Measurements from ENCODE around the gene ADAMTS4. TPM values are rescaled to one million over a fixed set of nuclear protein-coding genes. Genes with fewer than 3 reads are reported as not detected.

The ADAMTS4 gene
- polyA plus RNA-seq, 1 experiment: 1.3 TPM

GRCh38 chr1:161168906-161169305 lies 29.9 kb downstream of the ADAMTS4 start:
- POLR2A ChIA-PET: no interaction called here
- TF ChIP-seq CTCF (IDR thresholded peaks at IDR 0.05; ENCODE audit: insufficient read depth, low read depth, low read length): no peak
- DNase-seq (ENCODE audit: low read depth): no peak
- Histone ChIP-seq H3K4me3 (ENCODE audit: low read depth, low read length) (no peak overlapping the region), H3K36me3 (ENCODE audit: control insufficient read depth, insufficient read depth, low read length) (peaks cover 18% of the 10 kb centered on the region), H3K27me3 (ENCODE audit: control insufficient read depth, insufficient read depth, low read length) (no peaks in the 10 kb centered on the region)
- CTCF ChIA-PET: interaction anchor here (1.1 kb wide), 1 partner anchor 11 kb away, joined by 3 read pairs; no protein-coding TSS in a partner anchor

DNA sequence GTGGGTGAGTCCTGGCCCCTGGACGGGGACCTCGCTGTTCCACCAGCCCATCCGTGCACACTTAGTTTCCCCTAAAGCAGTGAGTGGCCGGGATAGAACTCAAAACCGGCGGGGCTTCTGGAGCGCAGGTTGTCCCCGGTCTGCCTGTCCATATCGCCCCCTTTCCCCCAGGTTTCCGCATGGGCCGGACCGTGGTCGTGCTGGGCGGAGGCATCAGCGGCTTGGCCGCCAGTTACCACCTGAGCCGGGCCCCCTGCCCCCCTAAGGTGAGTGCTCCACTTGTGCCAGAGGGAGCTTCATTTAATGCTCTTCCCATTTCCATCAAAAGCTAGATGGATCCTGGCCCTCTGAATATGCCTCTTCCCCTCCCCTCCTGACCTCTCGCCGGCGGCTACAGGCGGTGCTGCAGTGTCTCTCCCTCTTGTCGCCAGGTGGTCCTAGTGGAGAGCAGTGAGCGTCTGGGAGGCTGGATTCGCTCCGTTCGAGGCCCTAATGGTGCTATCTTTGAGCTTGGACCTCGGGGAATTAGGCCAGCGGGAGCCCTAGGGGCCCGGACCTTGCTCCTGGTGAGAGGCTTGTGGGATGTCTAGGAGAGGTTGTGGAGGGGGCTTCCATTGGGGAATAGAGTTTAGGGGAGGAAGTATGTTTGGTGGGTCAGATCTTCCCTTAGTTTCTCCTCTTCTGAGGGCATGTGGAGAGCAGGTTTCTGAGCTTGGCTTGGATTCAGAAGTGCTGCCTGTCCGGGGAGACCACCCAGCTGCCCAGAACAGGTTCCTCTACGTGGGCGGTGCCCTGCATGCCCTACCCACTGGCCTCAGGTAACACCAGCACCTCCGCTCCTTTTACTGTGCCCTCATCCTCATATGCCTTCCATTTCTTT lies 31.9 kb downstream of the ADAMTS4 start:
- ChIA-PET CTCF (interaction anchor here (0.9 to 2.1 kb wide), 10 partner anchors 10 to 216 kb away, joined by 3 to 10 read pairs (median 4); partner anchors contain the start of genes B4GALT3, DEDD and TOMM40L), POLR2A (interaction anchor here (1.0 kb wide), 2 partner anchors 11 to 14 kb away, joined by 3 to 8 read pairs; no protein-coding TSS in a partner anchor)
- no peak for DNase-seq (ENCODE audit: low read depth)
- Histone ChIP-seq H3K36me3 (ENCODE audit: control insufficient read depth, insufficient read depth, low read length) (peaks cover 18% of the 10 kb centered on the region), H3K27me3 (ENCODE audit: control insufficient read depth, insufficient read depth, low read length) (no peaks in the 10 kb centered on the region), H3K4me3 (ENCODE audit: low read depth, low read length) (peak overlapping the region; percentile 81)
- no peak for TF ChIP-seq CTCF (IDR thresholded peaks at IDR 0.05; ENCODE audit: insufficient read depth, low read depth, low read length)

DNA sequence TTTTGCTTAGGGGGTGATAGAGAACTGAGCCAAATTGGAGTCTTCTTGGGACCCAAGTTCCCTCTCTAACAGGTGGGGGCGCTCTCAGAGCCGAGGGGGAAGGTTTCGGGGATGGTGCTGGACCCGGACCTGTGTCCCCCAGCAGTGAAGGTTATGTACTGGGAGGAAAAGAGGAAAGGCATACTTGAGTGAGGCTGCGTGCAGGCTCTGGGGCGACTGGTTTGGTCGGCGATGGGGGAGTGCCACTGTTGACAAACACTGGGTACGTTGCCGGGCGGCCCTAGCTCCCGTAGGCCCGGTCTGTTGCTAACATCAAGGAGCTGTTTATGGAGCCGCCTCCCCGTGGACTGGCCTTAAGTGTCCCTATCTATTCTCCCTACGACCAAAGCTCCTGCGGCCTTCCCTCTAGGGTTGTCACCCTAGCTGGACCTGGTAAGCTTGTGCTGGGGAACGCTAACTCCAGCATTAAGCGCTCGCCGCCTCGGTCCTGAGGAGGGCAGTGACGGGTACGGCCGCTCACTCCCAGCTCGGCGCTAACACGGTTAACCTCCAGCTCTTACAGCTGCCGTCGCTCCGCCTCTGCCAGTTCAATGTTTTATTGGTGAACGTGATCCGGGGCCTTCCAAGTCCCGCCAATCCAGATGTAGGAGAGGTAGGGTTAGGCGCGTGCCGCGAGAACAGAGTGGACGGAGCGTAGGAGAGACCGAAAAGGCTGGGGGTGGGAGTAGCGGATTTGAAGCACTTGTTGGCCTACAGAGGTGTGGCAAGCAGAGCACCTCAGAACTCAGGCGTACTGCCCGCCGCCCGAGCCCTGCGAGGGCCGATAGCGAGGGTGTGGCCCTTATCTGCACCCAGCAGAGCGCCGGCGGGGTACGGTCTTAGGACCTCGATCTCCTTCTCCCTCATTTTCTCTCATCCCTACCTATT lies 32.8 kb downstream of the ADAMTS4 start, which contains the start of gene PPOX:
TSS of gene PPOX (plus strand) at position 685 of the 927 bp plus-strand sequence. CDS start 422 bp downstream, outside the sequence.
- peak; percentile 95 for DNase-seq (ENCODE audit: low read depth)
- Histone ChIP-seq H3K27me3 (ENCODE audit: control insufficient read depth, insufficient read depth, low read length) (no peaks in the 10 kb centered on the region), H3K36me3 (ENCODE audit: control insufficient read depth, insufficient read depth, low read length) (peaks cover 14% of the 10 kb centered on the region), H3K4me3 (ENCODE audit: low read depth, low read length) (peak within 1 kb of the TSS; percentile 81)
- POLR2A ChIA-PET: interaction anchor here (1.0 kb wide), 2 partner anchors 10 to 13 kb away, joined by 3 to 8 read pairs; no protein-coding TSS in a partner anchor
- peak; percentile 59 for TF ChIP-seq CTCF (IDR thresholded peaks at IDR 0.05; ENCODE audit: insufficient read depth, low read depth, low read length)
- CTCF ChIA-PET: interaction anchor here (0.6 to 2.1 kb wide), 18 partner anchors 9 to 223 kb away, joined by 3 to 10 read pairs (median 4); partner anchors contain the start of genes B4GALT3, CFAP126, DEDD and TOMM40L

GRCh38 chr1:161164901-161165610 lies 33.8 kb downstream of the ADAMTS4 start:
- TF ChIP-seq CTCF (IDR thresholded peaks at IDR 0.05; ENCODE audit: insufficient read depth, low read depth, low read length): no peak
- no peak for DNase-seq (ENCODE audit: low read depth)
- CTCF ChIA-PET: interaction anchor here (0.6 to 2.1 kb wide), 13 partner anchors 8 to 217 kb away, joined by 3 to 10 read pairs (median 4); partner anchors contain the start of genes CFAP126, NIT1, PFDN2 and TOMM40L
- peak overlapping the region; percentile 81 for H3K4me3 ChIP-seq (ENCODE audit: low read depth, low read length)
- POLR2A ChIA-PET: no interaction called here
- peaks cover 9% of the 10 kb centered on the region for H3K36me3 ChIP-seq (ENCODE audit: control insufficient read depth, insufficient read depth, low read length)
- H3K27me3 ChIP-seq (ENCODE audit: control insufficient read depth, insufficient read depth, low read length): no peaks in the 10 kb centered on the region

Measured in BJ (cell line).